ENCODE measurements around the gene CLASP1. TPM values are rescaled to one million over a fixed set of nuclear protein-coding genes. Genes with fewer than 3 reads are reported as not detected.
"Not testable (repeated sequence)": the region's sequence is repeated elsewhere in the genome, so short reads cannot be mapped to it uniquely, and the experiment has no call there.

CLASP1 gene
- total RNA-seq, 1 donor from 2014 or later, result 110 TPM

DNA sequence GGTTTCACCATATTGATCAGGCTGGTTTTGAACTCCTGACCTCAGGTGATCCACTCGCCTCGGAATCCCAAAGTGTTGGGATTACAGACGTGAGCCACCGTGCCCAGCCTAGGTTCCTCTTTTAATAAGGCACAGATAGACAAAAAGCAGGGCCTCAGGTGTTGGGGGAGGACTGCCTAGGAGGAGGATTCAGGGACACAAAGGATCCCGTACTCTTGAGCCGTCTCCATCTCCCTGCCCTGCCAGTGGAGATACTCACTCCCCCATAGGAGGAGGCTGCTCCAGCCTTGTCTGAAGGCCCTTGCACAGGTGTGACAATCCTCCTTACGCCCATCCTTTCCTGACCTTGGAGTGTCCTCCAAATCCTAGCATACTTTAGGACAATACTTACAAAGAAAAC lies 332.3 kb downstream of the CLASP1 start:
- no peaks in the 10 kb centered on the region for H3K9me3 Mint-ChIP-seq
- H3K4me1 Mint-ChIP-seq, result no peaks in the 10 kb centered on the region
- no peak overlapping the region for H2AFZ ChIP-seq (replicated peaks)
- H3K27ac ChIP-seq, result no peak overlapping the region
- no peak overlapping the region for H3K4me3 Mint-ChIP-seq
- H3K9me3 ChIP-seq (ENCODE audit: low read depth), result no peaks in the 10 kb centered on the region
- H3K4me1 ChIP-seq, result no peaks in the 10 kb centered on the region
- H3K4me3 ChIP-seq, result no peak overlapping the region
- peak overlapping the region; percentile 37 for H3K27ac Mint-ChIP-seq
- no peaks in the 10 kb centered on the region for H3K27me3 Mint-ChIP-seq (ENCODE audit: insufficient read depth, low read depth)
- H3K27me3 ChIP-seq, result no peaks in the 10 kb centered on the region
- TF ChIP-seq, protein P1, sequence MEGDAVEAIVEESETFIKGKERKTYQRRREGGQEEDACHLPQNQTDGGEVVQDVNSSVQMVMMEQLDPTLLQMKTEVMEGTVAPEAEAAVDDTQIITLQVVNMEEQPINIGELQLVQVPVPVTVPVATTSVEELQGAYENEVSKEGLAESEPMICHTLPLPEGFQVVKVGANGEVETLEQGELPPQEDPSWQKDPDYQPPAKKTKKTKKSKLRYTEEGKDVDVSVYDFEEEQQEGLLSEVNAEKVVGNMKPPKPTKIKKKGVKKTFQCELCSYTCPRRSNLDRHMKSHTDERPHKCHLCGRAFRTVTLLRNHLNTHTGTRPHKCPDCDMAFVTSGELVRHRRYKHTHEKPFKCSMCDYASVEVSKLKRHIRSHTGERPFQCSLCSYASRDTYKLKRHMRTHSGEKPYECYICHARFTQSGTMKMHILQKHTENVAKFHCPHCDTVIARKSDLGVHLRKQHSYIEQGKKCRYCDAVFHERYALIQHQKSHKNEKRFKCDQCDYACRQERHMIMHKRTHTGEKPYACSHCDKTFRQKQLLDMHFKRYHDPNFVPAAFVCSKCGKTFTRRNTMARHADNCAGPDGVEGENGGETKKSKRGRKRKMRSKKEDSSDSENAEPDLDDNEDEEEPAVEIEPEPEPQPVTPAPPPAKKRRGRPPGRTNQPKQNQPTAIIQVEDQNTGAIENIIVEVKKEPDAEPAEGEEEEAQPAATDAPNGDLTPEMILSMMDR (IDR thresholded peaks at IDR 0.05), result no peak
- TF ChIP-seq EZH2phosphoT487 (IDR thresholded peaks at IDR 0.05) (no peak), EZH2 (IDR thresholded peaks at IDR 0.05) (no peak)
- H3K36me3 ChIP-seq, result no peaks in the 10 kb centered on the region
- no peaks in the 10 kb centered on the region for H3F3A ChIP-seq (ENCODE audit: low read depth)
- H4K20me1 ChIP-seq (ENCODE audit: low read depth), result no peaks in the 10 kb centered on the region
- no peak overlapping the region for H3K4me2 ChIP-seq
- no peak for DNase-seq (ENCODE audit: low spot score)
- H3K79me2 ChIP-seq (ENCODE audit: low read depth), result no peaks in the 10 kb centered on the region
- no peaks in the 10 kb centered on the region for H3K36me3 Mint-ChIP-seq
- no peak overlapping the region for H3K9ac ChIP-seq

DNA sequence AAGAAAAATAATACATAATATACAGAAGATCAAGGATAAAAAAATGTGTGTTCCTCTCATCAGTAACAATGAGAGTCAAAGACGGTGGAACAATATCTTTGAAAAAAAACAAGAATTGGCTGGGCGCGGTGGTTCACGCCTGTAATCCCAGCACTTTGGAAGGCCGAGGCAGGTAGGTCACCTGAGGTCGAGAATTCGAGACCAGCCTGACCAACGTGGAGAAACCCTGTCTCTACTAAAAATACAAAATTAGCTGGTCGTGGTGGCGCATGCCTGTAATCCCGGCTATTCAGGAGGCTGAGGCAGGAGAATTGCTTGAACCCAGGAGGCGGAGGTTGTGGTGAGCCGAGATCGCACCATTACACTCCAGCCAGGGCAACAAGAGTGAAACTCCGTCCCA lies 335.6 kb downstream of the CLASP1 start:
- H3K36me3 ChIP-seq; H3K9me3 ChIP-seq (ENCODE audit: low read depth); H3K79me2 ChIP-seq (ENCODE audit: low read depth); H4K20me1 ChIP-seq (ENCODE audit: low read depth); H3K9ac ChIP-seq; H3K36me3 Mint-ChIP-seq; H3K27me3 ChIP-seq; H3K9me3 Mint-ChIP-seq; H3K4me2 ChIP-seq; H3K27ac ChIP-seq; H3K4me3 Mint-ChIP-seq; H2AFZ ChIP-seq (replicated peaks); H3K27ac Mint-ChIP-seq; H3K27me3 Mint-ChIP-seq (ENCODE audit: insufficient read depth, low read depth); H3K4me3 ChIP-seq; H3K4me1 ChIP-seq; H3K4me1 Mint-ChIP-seq; DNase-seq (ENCODE audit: low spot score); H3F3A ChIP-seq (ENCODE audit: low read depth): not testable (repeated sequence)

DNA sequence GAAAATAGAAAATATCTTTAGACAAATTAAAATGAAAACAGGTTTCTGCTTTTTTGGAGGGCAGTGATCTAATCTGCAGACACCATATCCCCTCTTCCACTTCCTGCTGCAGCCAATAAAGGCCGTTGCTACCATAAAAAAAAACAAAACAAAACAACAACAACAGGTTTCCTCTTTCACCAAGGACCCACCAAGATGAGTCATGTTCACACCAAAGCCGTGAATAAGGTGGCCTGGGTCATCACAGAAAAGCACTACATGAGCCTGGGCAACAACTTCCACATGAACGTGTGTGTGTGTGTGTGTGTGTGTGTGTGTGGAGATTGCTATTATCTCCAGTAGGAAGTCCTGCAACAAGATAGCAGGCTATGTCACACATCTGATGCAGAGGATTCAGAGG lies 339.5 kb downstream of the CLASP1 start:
- no peak overlapping the region for H3K9ac ChIP-seq
- no peaks in the 10 kb centered on the region for H3F3A ChIP-seq (ENCODE audit: low read depth)
- H3K27ac ChIP-seq, result no peak overlapping the region
- H3K27me3 Mint-ChIP-seq (ENCODE audit: insufficient read depth, low read depth), result no peaks in the 10 kb centered on the region
- H2AFZ ChIP-seq (replicated peaks), result no peak overlapping the region
- H3K4me2 ChIP-seq, result no peak overlapping the region
- H3K27me3 ChIP-seq, result no peaks in the 10 kb centered on the region
- no peaks in the 10 kb centered on the region for H3K36me3 ChIP-seq
- H3K4me3 ChIP-seq, result no peak overlapping the region
- H3K9me3 ChIP-seq (ENCODE audit: low read depth), result no peaks in the 10 kb centered on the region
- H3K27ac Mint-ChIP-seq, result no peak overlapping the region
- no peak for DNase-seq (ENCODE audit: low spot score)
- no peaks in the 10 kb centered on the region for H3K4me1 ChIP-seq
- H3K36me3 Mint-ChIP-seq, result no peaks in the 10 kb centered on the region
- no peaks in the 10 kb centered on the region for H4K20me1 ChIP-seq (ENCODE audit: low read depth)
- no peaks in the 10 kb centered on the region for H3K9me3 Mint-ChIP-seq
- TF ChIP-seq EZH2phosphoT487 (IDR thresholded peaks at IDR 0.05) (no peak), EZH2 (IDR thresholded peaks at IDR 0.05) (no peak)
- TF ChIP-seq, protein P1 (IDR thresholded peaks at IDR 0.05), result no peak
- no peaks in the 10 kb centered on the region for H3K79me2 ChIP-seq (ENCODE audit: low read depth)
- H3K4me1 Mint-ChIP-seq, result no peaks in the 10 kb centered on the region
- H3K4me3 Mint-ChIP-seq, result no peak overlapping the region

DNA sequence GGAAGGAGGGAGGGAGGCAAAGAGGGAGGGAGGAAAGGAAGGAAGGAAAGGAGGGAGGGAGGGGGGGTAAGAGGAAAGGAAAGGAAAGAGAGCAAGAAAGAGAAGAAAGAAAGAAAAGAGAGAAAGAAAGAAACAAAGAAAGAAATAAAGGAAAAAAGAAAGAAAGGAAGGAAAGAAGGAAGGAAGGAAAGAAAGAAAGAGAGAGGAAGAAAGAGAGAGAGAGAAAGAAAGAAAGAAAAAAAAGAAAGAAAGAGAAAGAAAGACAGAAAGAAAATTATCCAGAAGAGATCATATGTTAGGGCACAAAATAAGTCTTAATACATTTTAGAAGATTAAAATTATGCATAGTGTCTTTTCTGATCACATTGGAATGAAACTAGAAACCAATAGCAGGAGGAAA lies 339.9 kb downstream of the CLASP1 start:
- Mint-ChIP-seq H3K36me3 (no peaks in the 10 kb centered on the region), H3K27ac (no peak overlapping the region), H3K9me3 (no peaks in the 10 kb centered on the region)

More for the DNA sequence above, 339.9 kb downstream of the CLASP1 start:
- Histone ChIP-seq H3F3A (ENCODE audit: low read depth) (no peaks in the 10 kb centered on the region), H3K36me3 (no peaks in the 10 kb centered on the region), H3K4me1 (no peaks in the 10 kb centered on the region), H3K27ac (no peak overlapping the region), H2AFZ (replicated peaks) (no peak overlapping the region), H3K4me3 (no peak overlapping the region), H3K79me2 (ENCODE audit: low read depth) (no peaks in the 10 kb centered on the region), H3K27me3 (no peaks in the 10 kb centered on the region), H3K9me3 (ENCODE audit: low read depth) (no peaks in the 10 kb centered on the region), H4K20me1 (ENCODE audit: low read depth) (no peaks in the 10 kb centered on the region), H3K9ac (no peak overlapping the region), H3K4me2 (no peak overlapping the region)
- Mint-ChIP-seq H3K4me1 (no peaks in the 10 kb centered on the region), H3K27me3 (ENCODE audit: insufficient read depth, low read depth) (no peaks in the 10 kb centered on the region), H3K4me3 (no peak overlapping the region)
- DNase-seq (ENCODE audit: low spot score), result no peak
- TF ChIP-seq, protein P1 (IDR thresholded peaks at IDR 0.05), result no peak
- TF ChIP-seq EZH2phosphoT487 (IDR thresholded peaks at IDR 0.05), result no peak
- TF ChIP-seq EZH2 (IDR thresholded peaks at IDR 0.05), result no peak
